GM18861 (cell line): ENCODE results near the gene ALMS1.
A peak's percentile ranks its signal among the peaks of the same experiment; 100 is the strongest.
"Not testable (repeated sequence)": the region's sequence is repeated elsewhere in the genome, so short reads cannot be mapped to it uniquely, and the experiment has no call there.

Source experiments
- ATAC-seq: cut with Tn5 transposase; IDR thresholded peaks from one replicate; pipeline ENCODE4 v1.9.1; 2021; ENCODE audit not compliant: unreplicated experiment

Gene ALMS1

DNA sequence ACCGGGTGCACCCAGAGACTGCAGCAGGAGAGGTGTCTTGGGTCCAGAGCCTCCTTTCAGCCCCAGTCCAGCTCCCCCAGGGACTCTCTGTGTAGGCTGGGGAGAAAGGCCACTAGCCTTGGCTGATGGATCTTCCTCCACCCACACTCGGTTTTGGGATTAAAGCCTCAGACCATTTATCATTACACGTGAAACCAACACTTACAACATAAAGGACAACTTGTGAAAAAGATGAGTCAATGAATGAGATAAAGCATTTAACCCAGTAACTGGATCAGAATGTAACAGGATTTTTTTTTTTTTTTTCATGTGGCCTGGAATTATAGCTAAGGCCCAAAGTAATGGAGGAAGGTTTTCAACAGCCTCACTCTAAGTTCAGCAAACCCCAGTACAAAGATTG lies 224.5 kb downstream of the ALMS1 start:
- no peak for ATAC-seq

DNA sequence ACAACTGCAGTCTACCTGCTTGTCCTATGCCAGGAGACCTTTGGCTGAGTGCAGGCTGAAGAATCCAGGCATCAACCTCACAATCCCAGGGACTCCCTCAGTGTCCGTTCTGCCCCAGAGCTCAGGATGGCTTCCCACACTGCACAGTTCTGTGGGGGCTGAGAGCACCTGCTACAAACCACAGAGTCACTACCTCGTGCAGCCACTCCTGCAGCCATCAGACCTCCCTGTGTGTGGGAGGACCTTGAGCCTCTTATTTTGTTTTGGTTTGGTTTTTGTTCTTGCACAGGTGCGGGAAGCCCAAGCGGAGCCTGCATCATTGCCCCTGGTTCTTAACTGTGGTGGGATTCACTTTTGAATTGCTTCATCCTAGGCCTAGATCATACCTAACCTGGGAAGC lies 225.6 kb downstream of the ALMS1 start:
- no peak for ATAC-seq

DNA sequence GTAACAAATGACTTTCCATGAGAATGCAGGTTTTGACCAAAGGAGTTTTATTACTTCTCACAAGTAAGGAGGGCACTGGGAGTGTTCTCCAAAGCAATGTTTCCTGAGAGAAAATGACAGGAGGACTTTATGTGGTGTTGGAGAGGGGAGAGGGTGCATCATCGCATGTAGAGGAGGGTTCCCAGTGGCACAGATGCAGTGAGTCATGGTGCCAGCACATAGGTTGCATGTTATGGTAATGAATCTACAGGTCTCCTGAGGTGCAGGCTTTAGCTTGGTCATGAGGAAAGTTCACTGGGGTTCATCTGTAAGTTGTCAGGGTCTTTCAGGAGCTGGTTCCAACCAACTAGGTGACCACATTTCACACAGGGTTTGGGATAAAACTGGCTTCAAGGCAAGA lies 226.2 kb downstream of the ALMS1 start:
- ATAC-seq: no peak

DNA sequence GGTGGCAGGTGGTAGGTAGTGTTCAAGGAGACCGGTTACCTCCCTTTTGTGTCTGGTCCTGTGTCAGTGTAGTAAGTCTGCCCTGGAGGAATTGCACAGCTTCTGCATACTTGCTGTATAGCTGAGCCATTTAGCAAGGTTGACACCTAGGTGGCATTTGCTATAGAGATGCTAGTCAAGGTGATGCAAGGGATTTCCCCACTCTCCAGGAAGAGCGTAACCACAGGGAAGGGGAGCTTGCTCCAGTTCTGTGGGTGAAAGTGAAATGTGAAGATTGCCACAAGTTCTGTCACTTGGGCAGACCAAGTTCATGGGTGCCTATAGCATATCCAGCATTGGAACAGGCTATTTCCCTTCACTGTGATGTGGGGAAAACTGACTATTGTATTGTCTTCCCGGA lies 228.5 kb downstream of the ALMS1 start:
- ATAC-seq: no peak

DNA sequence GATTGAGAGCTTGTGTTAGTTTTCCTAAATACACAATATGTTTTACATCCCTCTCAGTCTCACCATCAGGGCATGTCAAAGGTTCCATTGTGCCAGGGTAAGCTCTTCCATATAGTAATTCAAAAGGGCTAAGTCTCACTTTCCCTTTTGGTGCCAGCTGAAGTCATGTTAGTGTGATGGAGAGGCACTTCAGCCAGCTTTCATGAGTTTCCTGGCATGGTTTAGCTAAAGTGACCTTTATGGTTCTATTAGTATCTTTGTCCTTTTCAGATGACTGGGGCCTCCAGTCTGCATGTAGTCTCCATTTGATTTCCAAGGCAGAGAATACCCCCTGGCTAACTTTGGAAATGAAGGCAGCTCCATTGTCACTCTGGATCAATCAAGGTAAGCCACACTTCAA lies 229.4 kb downstream of the ALMS1 start:
- no peak for ATAC-seq

DNA sequence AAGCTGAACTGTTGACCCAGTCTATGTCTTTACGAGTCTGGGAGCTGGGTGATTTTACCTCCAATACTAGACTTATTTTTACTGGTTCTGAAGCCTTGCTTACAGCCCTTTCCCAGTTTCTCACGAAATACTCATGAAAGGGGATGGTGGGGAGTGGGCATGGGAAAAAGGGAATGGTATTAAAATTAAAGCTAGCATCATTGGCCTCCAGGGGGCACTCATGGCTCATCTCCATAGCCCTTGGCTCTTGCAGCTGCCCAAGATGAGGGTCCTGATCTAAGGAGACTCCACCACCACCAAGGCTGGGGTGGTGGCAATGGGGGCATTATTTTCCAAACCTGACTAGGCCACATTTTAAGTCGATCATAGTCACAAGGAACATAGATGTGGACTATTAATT lies 234.3 kb downstream of the ALMS1 start:
- not testable (repeated sequence) for ATAC-seq

DNA sequence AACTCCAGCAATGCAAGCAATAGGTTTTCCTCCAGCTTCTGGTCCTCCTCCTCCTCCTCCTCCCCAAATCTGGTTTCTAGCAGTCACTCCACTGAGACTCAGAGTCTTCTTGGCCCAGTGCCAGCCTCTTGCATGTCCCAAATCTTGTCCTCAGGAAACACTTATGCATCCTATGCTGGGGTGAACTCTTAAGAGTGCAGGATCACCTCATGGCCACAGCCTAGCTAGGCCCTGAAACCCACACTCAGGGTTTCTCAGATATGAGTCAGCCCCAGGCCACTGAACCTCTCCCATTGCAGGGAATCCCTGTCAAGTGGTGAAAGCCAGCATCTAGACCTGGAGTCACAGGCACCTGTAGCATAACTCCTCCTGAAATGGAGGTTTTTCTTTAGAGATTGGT lies 238.4 kb downstream of the ALMS1 start:
- ATAC-seq: not testable (repeated sequence)

DNA sequence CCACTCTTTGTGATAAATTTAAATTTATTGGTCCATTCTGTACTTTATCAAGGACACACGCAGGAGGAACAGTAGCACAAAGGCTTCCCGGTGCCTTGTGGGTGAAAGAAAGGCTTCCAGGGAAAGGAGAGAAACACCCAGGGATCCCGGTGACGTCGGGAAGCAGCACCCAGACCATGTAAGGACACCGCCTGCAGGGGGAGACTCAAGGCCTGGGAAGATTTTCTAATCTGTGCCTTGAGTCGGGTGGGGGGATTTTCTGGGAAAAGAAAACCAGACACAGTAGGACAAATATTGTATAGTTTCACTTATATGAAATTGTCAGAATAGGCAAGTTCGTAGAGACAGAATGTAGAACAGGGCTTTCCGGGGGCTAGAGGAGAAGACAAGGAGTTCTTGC lies 239.0 kb downstream of the ALMS1 start:
- ATAC-seq: not testable (repeated sequence)

DNA sequence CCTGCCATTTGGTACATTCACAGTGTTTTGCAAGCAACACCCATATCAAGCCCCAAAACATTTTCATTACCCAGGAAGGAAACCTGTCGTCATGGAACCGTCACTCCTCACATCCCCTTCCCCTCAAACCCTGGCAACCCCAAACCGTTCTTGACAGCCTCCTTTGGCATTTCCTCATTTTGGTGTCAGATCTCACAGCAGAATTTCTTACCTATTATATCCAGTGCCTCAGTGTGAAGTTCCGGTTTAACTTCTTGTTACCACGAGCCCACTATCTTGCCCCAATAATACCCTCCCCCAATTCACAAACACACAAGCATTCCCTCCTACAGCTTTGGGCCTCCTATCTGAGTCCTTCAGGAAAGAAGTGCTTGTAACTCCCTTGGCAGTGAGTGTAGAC lies 240.6 kb downstream of the ALMS1 start:
- not testable (repeated sequence) for ATAC-seq

DNA sequence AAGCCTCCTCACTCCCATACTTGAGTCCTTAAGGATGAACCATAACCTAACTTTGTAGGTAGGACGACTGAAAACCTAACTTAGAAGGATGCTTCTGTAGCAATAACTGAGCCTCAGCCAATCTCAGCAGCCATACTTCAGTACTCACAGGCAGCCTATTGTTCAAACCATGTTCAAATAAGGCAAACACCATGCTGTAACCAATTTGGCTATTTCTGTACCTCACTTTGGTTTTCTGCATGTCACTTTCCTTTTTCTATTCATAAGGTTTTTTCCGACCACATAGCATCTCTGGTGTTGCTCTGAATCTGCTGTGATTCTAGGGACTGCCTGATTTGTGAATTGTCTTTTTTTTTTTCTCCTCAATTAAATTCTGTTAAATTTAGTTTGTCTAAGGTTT lies 242.9 kb downstream of the ALMS1 start:
- peak; percentile 65 for ATAC-seq

DNA sequence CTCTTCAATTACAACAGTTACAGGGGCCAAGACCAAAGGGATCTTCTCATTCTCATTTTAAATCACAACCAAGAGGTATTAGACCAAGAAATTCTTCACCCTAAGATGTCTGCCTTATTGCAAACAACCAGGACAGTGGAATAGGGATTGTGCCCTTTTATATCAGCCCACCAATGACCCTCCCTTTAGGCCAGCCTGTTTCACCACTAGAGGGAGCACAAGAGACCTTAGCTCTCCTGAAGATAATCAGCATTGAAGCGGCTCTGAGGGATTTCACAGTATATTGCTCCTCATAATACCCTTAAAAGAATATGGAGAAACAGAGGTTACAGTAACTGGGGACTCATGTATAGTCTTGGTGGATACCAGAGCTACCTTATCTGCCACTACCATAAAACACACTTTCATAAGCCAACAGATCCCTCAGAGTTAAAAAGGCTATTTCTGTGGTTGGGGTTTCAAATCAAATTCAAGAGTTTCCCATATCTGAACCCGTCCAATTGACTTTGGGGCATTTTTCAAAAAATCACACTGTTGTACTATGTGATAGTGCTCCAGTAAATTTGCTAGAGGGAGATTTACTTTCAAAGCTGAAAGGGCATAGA lies 245.1 kb downstream of the ALMS1 start:
- ATAC-seq: not testable (repeated sequence)

DNA sequence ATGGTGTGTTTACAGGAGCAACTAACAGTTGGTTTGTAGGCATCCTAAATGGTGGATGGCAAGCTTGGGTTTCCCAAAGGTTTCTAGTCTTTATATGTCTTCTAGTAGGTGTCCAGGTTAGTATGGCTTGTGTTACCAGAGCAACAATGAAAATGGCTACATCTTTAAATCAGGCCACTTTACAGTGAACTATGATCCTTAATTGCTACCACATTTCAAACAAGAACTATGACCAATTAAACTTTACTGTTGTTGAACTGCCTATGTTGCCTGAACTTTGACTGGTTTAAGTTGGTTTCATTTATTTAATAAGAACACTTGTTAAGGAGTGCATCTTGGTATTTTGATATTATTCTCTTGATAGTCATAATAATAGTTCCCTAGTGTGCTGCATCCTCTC lies 251.3 kb downstream of the ALMS1 start:
- not testable (repeated sequence) for ATAC-seq

DNA sequence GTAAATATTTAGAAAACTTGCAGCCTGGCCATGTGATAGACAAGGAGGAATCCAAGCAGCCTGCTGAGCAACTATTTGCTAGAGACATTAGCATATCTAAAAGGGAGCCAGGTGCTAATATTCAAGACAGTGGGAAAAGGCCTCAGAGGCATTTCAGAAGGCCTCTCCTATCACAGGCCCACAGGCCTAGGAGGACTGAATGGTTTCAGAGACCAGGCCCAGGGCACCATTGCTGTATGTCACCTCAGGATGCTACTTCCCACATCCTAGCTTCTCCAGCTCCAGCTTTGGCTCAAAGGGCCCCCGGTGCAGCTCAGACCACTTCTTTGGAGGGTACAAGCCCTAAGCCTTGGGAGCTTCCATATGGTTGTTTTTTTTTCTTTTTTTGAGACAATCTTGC lies 252.8 kb downstream of the ALMS1 start:
- no peak for ATAC-seq

DNA sequence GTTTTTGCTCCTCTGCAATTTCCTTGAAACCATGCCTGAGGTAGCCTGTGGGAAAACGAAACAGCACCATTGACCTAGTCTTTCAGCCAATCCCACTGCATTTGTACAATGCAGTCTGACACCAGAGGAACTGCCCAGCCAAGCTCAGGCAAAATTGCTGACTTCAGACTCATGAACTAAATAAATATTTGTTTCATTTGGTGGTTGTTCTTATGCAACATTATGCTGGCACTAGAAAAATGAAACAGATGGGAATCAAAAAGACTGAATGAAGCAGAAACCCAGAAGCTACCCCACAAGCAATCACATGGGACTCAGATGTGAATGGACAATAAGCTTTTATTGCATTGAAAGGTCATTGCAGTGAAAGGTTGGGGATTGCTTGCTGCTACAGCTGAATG lies 254.9 kb downstream of the ALMS1 start:
- no peak for ATAC-seq

DNA sequence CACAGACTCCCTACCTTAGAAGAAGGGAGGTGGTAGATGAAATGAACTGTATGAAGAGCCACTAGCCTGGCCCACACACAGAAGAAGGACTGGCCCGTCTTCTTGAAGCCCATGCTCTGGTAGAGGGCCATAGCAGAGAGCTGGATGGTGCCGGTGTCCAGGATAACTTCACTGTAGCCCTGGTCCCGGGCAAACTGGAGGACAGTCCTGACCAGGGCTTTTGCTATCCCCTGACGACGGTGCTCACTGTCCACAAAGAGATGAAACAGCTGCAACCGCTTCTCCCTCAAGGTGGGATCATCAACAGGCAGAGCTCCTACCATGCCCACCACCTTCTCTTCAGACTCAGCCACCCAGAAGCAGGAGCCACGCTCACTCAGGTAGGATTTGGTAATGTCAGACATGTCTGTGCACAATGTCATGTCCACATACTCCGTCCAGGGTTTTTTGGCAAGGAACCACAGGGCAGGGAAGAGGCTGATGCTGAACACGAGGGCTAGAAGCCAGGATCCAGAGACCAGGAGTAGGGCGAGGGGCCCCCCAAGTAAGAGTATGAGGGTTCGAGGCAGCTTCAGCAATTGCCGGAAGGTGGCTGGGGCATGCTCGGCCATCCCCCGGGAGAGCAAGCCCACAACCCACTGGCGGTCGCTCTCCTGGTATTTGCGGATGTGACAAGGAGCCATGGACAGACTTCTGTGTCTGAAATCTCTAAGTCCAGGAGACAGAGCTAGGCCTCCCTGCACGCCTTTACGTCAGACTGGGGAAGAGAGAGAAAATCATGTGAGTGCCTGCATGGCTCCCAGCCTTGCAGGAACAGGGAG lies 255.5 kb downstream of the ALMS1 start:
- no peak for ATAC-seq

DNA sequence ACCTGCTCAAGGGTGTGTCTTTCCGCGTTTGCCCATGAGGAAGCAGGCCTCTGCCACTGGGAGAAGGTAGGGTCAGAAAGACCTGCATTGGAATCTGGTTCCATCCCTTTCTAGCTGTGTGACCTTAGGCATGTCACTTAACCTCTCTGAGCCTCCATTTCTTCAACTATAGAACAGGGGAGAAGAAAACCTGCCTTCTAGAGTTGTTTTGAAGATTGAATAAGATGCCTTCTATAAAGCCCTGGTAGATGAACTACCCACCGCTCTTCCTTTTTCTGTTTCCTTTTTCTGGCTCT lies 256.1 kb downstream of the ALMS1 start:
- no peak for ATAC-seq

DNA sequence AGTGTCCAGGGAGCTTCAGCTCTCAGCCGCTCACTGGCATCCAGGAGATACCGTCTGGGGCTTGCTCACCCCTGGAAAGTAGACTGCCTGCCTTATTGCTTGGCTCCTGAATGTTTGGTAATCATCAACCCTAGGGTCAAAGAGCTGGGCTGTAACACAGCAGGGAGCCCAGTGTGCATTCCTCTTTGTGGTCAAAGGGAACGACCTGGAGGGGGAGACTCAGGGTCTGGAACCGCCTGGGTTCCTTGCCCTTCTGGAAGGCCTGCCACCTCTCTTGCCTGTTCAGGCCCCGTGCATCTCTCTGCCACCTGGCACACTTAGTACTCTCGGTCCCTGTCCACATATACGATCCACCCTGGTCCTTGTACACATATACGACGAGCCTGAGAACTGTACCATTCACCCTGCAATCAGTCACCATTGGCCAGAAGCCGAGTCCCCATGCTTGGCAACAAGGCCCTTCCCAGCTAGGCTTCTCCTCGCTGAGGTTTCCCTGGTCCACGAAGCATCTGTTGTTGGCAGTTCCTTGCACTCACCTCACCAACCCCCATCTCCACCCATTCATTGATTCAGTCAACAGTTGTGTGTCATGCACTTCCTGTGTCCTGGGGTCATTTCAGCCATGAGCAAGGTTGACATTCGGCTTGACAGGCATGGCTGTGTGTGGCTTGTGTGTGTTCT lies 256.8 kb downstream of the ALMS1 start, which contains the start of gene NAT8:
Gene NAT8, minus strand, starts transcription at position 85 of the 681 bp plus-strand sequence. CDS start 794 bp downstream, outside the sequence.
- no peak for ATAC-seq

DNA sequence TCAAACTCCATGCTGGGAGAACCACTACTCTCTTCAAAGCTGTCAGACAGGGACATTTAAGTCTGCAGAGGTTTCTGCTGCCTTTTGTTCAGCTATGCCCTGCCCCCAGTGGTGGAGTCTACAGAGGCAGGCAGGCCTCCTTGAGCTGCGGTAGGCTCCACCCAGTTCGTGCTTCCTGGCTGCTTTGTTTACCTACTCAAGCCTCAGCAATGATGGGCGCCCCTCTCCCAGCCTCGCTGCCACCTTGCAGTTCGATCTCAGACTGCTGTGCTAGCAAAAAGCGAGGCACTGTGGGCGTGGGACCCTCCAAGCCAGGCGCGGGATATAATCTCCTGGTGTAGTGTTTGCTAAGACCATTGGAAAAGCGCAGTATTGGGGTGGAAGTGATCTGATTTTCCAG lies 262.1 kb downstream of the ALMS1 start:
- not testable (repeated sequence) for ATAC-seq

DNA sequence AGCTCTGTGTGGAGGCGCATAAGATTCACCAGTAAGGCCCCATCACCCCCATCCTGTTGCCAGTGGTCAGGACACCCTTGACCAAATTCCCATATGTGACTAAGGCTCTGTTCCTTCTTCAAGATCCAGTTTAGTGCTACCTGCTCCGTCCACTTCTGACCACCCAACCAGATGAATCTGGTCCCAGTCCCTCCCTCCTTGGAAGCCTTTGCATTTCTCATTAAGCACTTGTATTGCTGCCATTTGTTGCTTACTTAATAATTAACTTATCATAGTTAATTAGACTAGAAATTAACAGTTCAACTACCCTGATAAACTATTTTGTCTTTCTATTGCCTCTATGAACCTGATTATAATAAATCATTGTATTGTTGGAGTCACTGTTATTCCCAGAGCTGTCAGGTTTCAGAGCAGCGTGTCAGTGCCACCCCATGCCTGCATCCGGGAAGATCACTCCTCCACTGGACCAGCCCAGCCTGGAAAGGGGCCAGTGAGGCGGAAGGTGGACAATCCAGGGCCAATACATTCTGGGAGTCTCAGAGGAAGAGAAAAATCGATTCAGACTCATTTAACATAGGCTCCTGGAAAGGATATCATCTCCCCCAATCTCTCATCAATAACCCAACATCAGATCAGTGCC lies 266.1 kb downstream of the ALMS1 start:
- no peak for ATAC-seq

DNA sequence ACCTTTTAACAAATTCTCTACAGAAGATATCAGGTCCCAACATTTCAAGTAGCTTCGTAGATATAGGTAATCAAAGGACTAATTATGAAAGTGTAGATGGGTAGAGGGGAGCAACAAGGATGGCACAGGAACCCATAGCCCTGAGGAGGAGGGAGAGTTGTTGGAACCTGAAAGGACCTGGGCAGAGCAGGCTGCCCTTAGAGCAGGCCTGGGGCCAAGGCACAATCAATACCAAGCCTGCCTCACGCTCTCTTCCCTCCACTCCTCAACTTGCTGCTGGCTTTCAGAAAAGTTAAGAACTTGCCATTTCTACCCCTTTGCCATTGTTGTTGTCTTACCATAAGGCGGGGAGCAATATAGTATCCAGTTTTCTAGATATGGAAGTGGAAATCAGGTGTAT lies 266.7 kb downstream of the ALMS1 start:
- ATAC-seq: no peak

DNA sequence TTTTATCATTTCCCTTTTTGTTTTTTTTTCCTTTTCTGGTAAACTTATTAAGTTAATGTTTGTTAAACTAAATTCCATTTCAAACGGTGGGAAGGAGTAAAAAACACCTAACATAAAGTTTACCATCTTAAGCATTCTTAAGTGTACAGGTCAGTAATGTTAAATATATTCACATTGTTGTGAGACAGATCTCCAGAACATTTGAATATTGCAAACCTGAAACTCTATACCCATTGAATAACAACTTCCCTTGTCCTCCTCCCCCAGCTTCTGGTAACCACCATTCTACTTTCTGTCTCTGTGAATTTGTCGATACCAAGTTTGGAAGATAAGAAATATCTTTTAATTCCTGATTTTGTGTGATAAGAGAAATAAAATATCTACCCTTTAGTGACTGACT lies 268.5 kb downstream of the ALMS1 start:
- no peak for ATAC-seq
